GM12878 (cell line): Measurements from ENCODE around the gene NKAIN2. TPM values are rescaled to one million over a fixed set of nuclear protein-coding genes. Genes with fewer than 3 reads are reported as not detected.

Experiments used
- ATAC-seq: fragments of 200-7000 bp; cut with Tn5 transposase; 3 replicates; pipeline ENCODE4 v1.9.1; 2020; ENCODE audit warnings: mild to moderate bottlenecking, moderate library complexity
- BruUV-seq: library from RNA; stranded (reverse); fragments of 400-500 nt; replicated peaks from 2 replicates; lab custom pipeline; 2021; lab: Mats Ljungman, UMichigan
- CTCF ChIA-PET: fragments of 300-600 bp; sonication (Branson Sonifier 250); formaldehyde crosslinking; extraction: SDS; loops from one replicate; lab custom pipeline; 2021; ENCODE audit warnings: inconsistent platforms; lab: Yijun Ruan, JAX
- POLR2A ChIA-PET: fragments of 350-600 bp; formaldehyde crosslinking; extraction: SDS; loops from one replicate; lab custom pipeline; 2021; ENCODE audit warnings: inconsistent platforms; lab: Charles Lee
- RAD21 ChIA-PET: fragments of 300-600 bp; sonication (Branson Sonifier 250); formaldehyde crosslinking; loops from one replicate; lab custom pipeline; 2023; ENCODE audit warnings: antibody characterized with exemption; ENCODE audit not compliant: unreplicated experiment; lab: Charles Lee
- SMC1A ChIA-PET: fragments of 300-600 bp; sonication (Branson Sonifier 250); formaldehyde crosslinking; loops from one replicate; lab custom pipeline; 2023; ENCODE audit not compliant: unreplicated experiment, uncharacterized antibody; lab: Charles Lee
- DNase-seq: peaks from one replicate; pipeline ENCODE4 v3.0.0-alpha.2; 2011; ENCODE audit warnings: low read depth, low spot score
- FAIRE-seq: peaks from 3 replicates; lab custom pipeline; 2011; peaks lifted over from hg19 to GRCh38; lab: Jason Lieb, UNC
- H2AFZ ChIP-seq: 2 replicates; pipeline ENCODE4 v1.6.0; 2011; ENCODE audit warnings: low read depth, low read length, control low read depth; ENCODE audit not compliant: control insufficient read depth
- H3K27ac ChIP-seq: 2 replicates; pipeline ENCODE4 v1.5.1; 2011; ENCODE audit warnings: control low read depth; ENCODE audit not compliant: control insufficient read depth, insufficient read depth
- H3K27me3 ChIP-seq, 2 experiments: replicated peaks in 1 of 2; 2 replicates each; pipeline versions ENCODE4 v1.6.0 to v1.6.1; 2011; ENCODE audit warnings: low read length in 1 of 2; ENCODE audit not compliant: control insufficient read depth in 2 of 2, insufficient read depth in 2 of 2
- H3K36me3 ChIP-seq, 2 experiments: 2 replicates each; pipeline ENCODE4 v1.5.1; 2011; ENCODE audit warnings: low read length in 1 of 2; ENCODE audit not compliant: control insufficient read depth in 2 of 2, insufficient read depth in 2 of 2
- H3K4me1 ChIP-seq: 2 replicates; pipeline ENCODE4 v1.6.1; 2011; ENCODE audit warnings: mild to moderate bottlenecking, low read length, moderate library complexity, mixed read lengths; ENCODE audit not compliant: control insufficient read depth, insufficient read depth
- H3K4me2 ChIP-seq: 2 replicates; pipeline ENCODE4 v1.6.0; 2011; ENCODE audit warnings: control low read depth; ENCODE audit not compliant: control insufficient read depth, insufficient read depth
- H3K4me3 ChIP-seq: fragments of 200-600 bp; sonication (generic); 2 replicates; pipeline ENCODE4 v1.5.1; 2016
- H3K79me2 ChIP-seq: 2 replicates; pipeline ENCODE4 v1.6.0; 2011; ENCODE audit warnings: low read length; ENCODE audit not compliant: control insufficient read depth, insufficient read depth
- H3K9ac ChIP-seq: 2 replicates; pipeline ENCODE4 v1.8.0; 2011; ENCODE audit warnings: low read length, control low read depth, mixed read lengths; ENCODE audit not compliant: control insufficient read depth, insufficient read depth
- H3K9me3 ChIP-seq: replicated peaks from 3 replicates; pipeline ENCODE4 v1.5.1; 2011; ENCODE audit warnings: mild to moderate bottlenecking, low read length; ENCODE audit not compliant: control insufficient read depth, insufficient read depth
- H4K20me1 ChIP-seq: 2 replicates; pipeline ENCODE4 v1.6.0; 2011; ENCODE audit not compliant: control insufficient read depth, insufficient read depth
- ATF7 ChIP-seq: fragments of 450-650 bp; IDR thresholded peaks from 2 replicates; pipeline ENCODE4 v1.6.1; 2016; ENCODE audit warnings: low read depth, mild to moderate bottlenecking
- BCL11A ChIP-seq: IDR thresholded peaks from 2 replicates; pipeline ENCODE4 v1.6.1; 2011; ENCODE audit warnings: low read depth, low read length
- CREB1 ChIP-seq: IDR thresholded peaks from 2 replicates; pipeline ENCODE4 v1.6.1; 2012; ENCODE audit warnings: low read depth, mild to moderate bottlenecking, inconsistent platforms
- EP300 ChIP-seq, 2 experiments: fragments of 150-350 bp in 1 of 2; IDR thresholded peaks; 2 replicates each; pipeline ENCODE4 v1.6.1; 2011 to 2012; ENCODE audit warnings: low read depth in 2 of 2, low read length in 2 of 2, borderline replicate concordance in 1 of 2, improper control_type of control experiment in 1 of 2, inconsistent platforms in 1 of 2; ENCODE audit not compliant: control insufficient read depth in 1 of 2
- FOXM1 ChIP-seq: IDR thresholded peaks from 2 replicates; pipeline ENCODE4 v1.6.1; 2012; ENCODE audit warnings: low read depth, mild to moderate bottlenecking, inconsistent platforms, low read length, moderate library complexity
- IKZF1 ChIP-seq: fragments of 450-650 bp; conservative IDR thresholded peaks from 2 replicates; pipeline ENCODE4 v1.6.1; 2017; ENCODE audit warnings: antibody characterized with exemption, mild to moderate bottlenecking
- IKZF2 ChIP-seq, 2 experiments: fragments of 450-650 bp; IDR thresholded peaks; 2 replicates each; pipeline ENCODE4 v1.6.1; 2017; ENCODE audit warnings: mild to moderate bottlenecking in 2 of 2, moderate library complexity in 2 of 2
- IRF4 ChIP-seq: IDR thresholded peaks from 2 replicates; pipeline ENCODE4 v1.6.1; 2011; ENCODE audit warnings: low read depth, low read length
- MTA2 ChIP-seq: fragments of 450-650 bp; IDR thresholded peaks from 2 replicates; pipeline ENCODE4 v1.6.1; 2016; ENCODE audit warnings: low read depth, mild to moderate bottlenecking, moderate library complexity
- MYC ChIP-seq: IDR thresholded peaks from 2 replicates; pipeline ENCODE4 v1.6.1; 2011; ENCODE audit warnings: mild to moderate bottlenecking, low read length, moderate library complexity, inconsistent platforms; ENCODE audit not compliant: insufficient read depth, insufficient replicate concordance, insufficient read length, severe bottlenecking
- NFIC ChIP-seq: IDR thresholded peaks from 2 replicates; pipeline ENCODE4 v1.6.1; 2012; ENCODE audit warnings: low read depth, mild to moderate bottlenecking, inconsistent platforms, low read length, moderate library complexity
- NKRF ChIP-seq: fragments of 450-650 bp; conservative IDR thresholded peaks from 2 replicates; pipeline ENCODE4 v1.6.1; 2017; ENCODE audit warnings: mild to moderate bottlenecking, moderate library complexity
- NR2F1 ChIP-seq: fragments of 450-650 bp; conservative IDR thresholded peaks from 2 replicates; pipeline ENCODE4 v1.6.1; 2017; ENCODE audit warnings: mild to moderate bottlenecking
- PML ChIP-seq: IDR thresholded peaks from 2 replicates; pipeline ENCODE4 v1.6.1; 2012; ENCODE audit warnings: low read length, inconsistent platforms
- RAD51 ChIP-seq: fragments of 450-650 bp; IDR thresholded peaks from 2 replicates; pipeline ENCODE4 v1.6.1; 2016; ENCODE audit warnings: moderate library complexity, mild to moderate bottlenecking, inconsistent platforms
- RELB ChIP-seq: fragments of 450-650 bp; IDR thresholded peaks from 2 replicates; pipeline ENCODE4 v1.6.1; 2017; ENCODE audit warnings: low read depth, mild to moderate bottlenecking, moderate library complexity
- SMAD1 ChIP-seq: fragments of 450-650 bp; IDR thresholded peaks from 2 replicates; pipeline ENCODE4 v1.6.1; 2018; ENCODE audit warnings: mild to moderate bottlenecking, low read depth; ENCODE audit not compliant: partially characterized antibody
- STAT1 ChIP-seq: fragments of 450-650 bp; conservative IDR thresholded peaks from 2 replicates; pipeline ENCODE4 v1.6.1; 2014; ENCODE audit warnings: antibody characterized with exemption, mild to moderate bottlenecking
- WGBS: methylation state at CpG from one replicate; pipeline ENCODE4 v1.1.6; 2016; ENCODE audit warnings: low lambda C conversion rate; ENCODE audit not compliant: insufficient replicate concordance, insufficient coverage; ENCODE audit errors: missing lambda C conversion rate; 5-methylcytosine and 5-hydroxymethylcytosine counted together
- in situ Hi-C: fragments of 300-500 bp; cut with MboI; formaldehyde crosslinking; loops from 9 replicates; pipeline ENCODE4 v1.14.3; 2018; ENCODE audit warnings: mixed read lengths
- intact Hi-C: fragments of 100-400 bp; cut with micrococcal nuclease; formaldehyde crosslinking; loops from one replicate; pipeline ENCODE4 v1.14.2; 2022; ENCODE audit not compliant: unreplicated experiment
- polyA plus RNA-seq, 11 experiments: library from polyadenylated mRNA; depleted of rRNA in 4 of 11; unstranded in 6 of 11; stranded (reverse) in 5 of 11; fragments of >200 nt; fragmentation: Nextera tagmentation in 4 of 11; fragmentation: Illumina TruSeq in 1 of 11; extraction: Ambion mirVana in 4 of 11; extraction: Trizol in 1 of 11; gene quantifications; 1 replicate in 1 of 11; 2 replicates in 10 of 11; pipeline versions ENCODE4 v1.2.1 to v1.2.3, GENCODE V29; 2011 to 2016; ENCODE audit warnings: inconsistent platforms in 2 of 11, missing spikeins in 2 of 11, low read depth in 1 of 11
- total RNA-seq, 4 experiments: library from RNA; depleted of rRNA in 3 of 4; stranded (reverse); fragments of >200 nt in 3 of 4; fragmentation: Illumina TruSeq in 1 of 4; extraction: Trizol in 1 of 4; gene quantifications; 2 replicates each; pipeline versions ENCODE4 v1.2.1 to v1.2.3, GENCODE V29; 2013 to 2021
- TF ChIP-seq, protein P1 (sequence below): IDR thresholded peaks from 2 replicates; pipeline ENCODE4 v1.6.1; 2012; ENCODE audit warnings: low read length, inconsistent platforms

The NKAIN2 gene
- total and polyA plus RNA-seq, 10 of the 15 experiments (the other 5 are each of a cell fraction or from before 2014, with no cell fraction given) = not detected

DNA sequence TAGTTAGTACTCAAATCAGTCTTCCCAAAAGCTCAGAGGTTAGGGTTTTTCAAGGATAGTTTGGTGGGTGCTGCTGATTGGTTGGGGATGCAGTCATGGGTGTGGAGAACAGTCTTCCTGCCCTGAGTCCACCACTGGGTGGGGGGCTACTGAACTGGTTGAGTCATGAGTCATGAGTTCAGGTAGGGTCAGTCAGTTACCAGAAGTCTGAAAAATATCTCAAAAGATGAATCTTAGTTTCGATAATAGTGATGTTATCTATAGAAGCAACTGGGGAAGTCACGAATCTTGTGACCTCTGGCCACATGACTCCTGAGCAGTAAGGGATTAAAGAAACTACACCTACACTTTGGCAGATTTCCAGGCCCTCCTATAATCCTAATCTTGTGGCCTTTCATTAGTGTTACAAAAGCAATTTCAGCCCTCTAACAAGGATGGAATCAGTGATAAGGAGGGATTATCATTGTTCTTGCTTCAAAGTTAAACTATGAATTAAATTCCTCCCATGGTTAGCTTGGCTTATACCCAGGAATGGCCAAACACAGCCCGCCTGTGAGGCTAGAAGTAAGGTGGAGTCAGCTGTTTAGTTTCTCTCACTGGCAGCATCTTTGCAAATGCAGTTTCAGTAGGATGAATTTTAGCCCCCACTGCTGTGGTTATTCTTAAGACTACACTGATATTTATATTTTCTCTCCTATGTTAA, 33.3 kb upstream of the NKAIN2 start:
- Histone ChIP-seq H3K27me3 (no peaks in the 10 kb centered on the region), H3K36me3 (no peaks in the 10 kb centered on the region), H3K4me3 (no peak overlapping the region), H3K4me2 (peak overlapping the region; percentile 75), H2AFZ (peak overlapping the region; percentile 54), H3K9ac (no peak overlapping the region), H3K27ac (peak overlapping the region; percentile 46; the same call in 1 of the 2 replicates), H3K9me3 (no peaks in the 10 kb centered on the region), H4K20me1 (no peaks in the 10 kb centered on the region), H3K79me2 (no peaks in the 10 kb centered on the region), H3K4me1 (peaks cover 11% of the 10 kb centered on the region)
- DNase-seq = peak; percentile 19
- BruUV-seq = no TSS peak
- ChIA-PET POLR2A (no interaction called here), SMC1A (interaction anchor here (1.0 to 1.6 kb wide), 4 partner anchors 13 to 53 kb away, joined by 3 to 4 read pairs (median 4); no protein-coding TSS in a partner anchor), RAD21 (interaction anchor here (0.6 kb wide), 1 partner anchor 763 kb away, joined by 4 read pairs; no protein-coding TSS in a partner anchor), CTCF (interaction anchor here (1.0 to 1.5 kb wide), 4 partner anchors 11 to 901 kb away, joined by 3 to 4 read pairs (median 3); no protein-coding TSS in a partner anchor)
- in situ Hi-C loops = no loop called here
- ATAC-seq = peak; percentile 86
- 16% methylated on average over 3 of the region's 3 CpGs for WGBS
- FAIRE-seq = no peak
- intact Hi-C loops = no loop called here
- peak; percentile 48 for TF ChIP-seq IKZF1
- 0 out of 4 replicates have a peak, but pooled peaks of 1 of the 2 experiments have one; percentile 46 for TF ChIP-seq EP300 (IDR thresholded peaks at IDR 0.05; ENCODE audit: borderline replicate concordance in 1 of 2, control insufficient read depth in 1 of 2, low read depth in 2 of 2, low read length in 2 of 2)
- peak; percentile 90 for TF ChIP-seq RAD51
- TF ChIP-seq IRF4 = 0 out of 2 replicates have a peak, but pooled peaks have one; percentile 11
- TF ChIP-seq STAT1 = no peak
- no peak for TF ChIP-seq NKRF
- TF ChIP-seq MTA2 = peak; percentile 40; the same call in 1 of the 2 replicates
- 0 out of 2 replicates have a peak, but pooled peaks have one; percentile 36 for TF ChIP-seq FOXM1
- TF ChIP-seq, protein P1, sequence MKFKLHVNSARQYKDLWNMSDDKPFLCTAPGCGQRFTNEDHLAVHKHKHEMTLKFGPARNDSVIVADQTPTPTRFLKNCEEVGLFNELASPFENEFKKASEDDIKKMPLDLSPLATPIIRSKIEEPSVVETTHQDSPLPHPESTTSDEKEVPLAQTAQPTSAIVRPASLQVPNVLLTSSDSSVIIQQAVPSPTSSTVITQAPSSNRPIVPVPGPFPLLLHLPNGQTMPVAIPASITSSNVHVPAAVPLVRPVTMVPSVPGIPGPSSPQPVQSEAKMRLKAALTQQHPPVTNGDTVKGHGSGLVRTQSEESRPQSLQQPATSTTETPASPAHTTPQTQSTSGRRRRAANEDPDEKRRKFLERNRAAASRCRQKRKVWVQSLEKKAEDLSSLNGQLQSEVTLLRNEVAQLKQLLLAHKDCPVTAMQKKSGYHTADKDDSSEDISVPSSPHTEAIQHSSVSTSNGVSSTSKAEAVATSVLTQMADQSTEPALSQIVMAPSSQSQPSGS = peak; percentile 66; the same call in 1 of the 2 replicates
- peak; percentile 86 for TF ChIP-seq NR2F1
- TF ChIP-seq SMAD1 = peak; percentile 79
- TF ChIP-seq IKZF2 (IDR thresholded peaks at IDR 0.05) = peak in 1 of 2 experiments; percentile 47; a peak in 1 of 4 replicates
- 0 out of 2 replicates have a peak, but pooled peaks have one; percentile 5 for TF ChIP-seq BCL11A
- no peak for TF ChIP-seq PML
- no peak for TF ChIP-seq MYC
- peak; percentile 74; the same call in 1 of the 2 replicates for TF ChIP-seq ATF7
- TF ChIP-seq RELB = peak; percentile 46
- 0 out of 2 replicates have a peak, but pooled peaks have one; percentile 24 for TF ChIP-seq CREB1
- TF ChIP-seq NFIC = peak; percentile 35; the same call in 1 of the 2 replicates
